HEK293T (cell line): Measurements from ENCODE around the gene HS6ST1.

Experiments
- ARNT ChIP-seq: fragments of 450-650 bp; IDR thresholded peaks from 2 replicates; pipeline ENCODE4 v1.6.1; 2017; ENCODE audit warnings: mild to moderate bottlenecking
- BHLHE40 ChIP-seq: fragments of 450-650 bp; IDR thresholded peaks from 2 replicates; pipeline ENCODE4 v1.6.1; 2016; ENCODE audit warnings: mild to moderate bottlenecking, moderate library complexity, borderline replicate concordance
- CTBP1 ChIP-seq: fragments of 450-650 bp; IDR thresholded peaks from 2 replicates; pipeline ENCODE4 v1.6.1; 2016; ENCODE audit warnings: borderline replicate concordance
- FOXK2 ChIP-seq: fragments of 450-650 bp; IDR thresholded peaks from 2 replicates; pipeline ENCODE4 v1.6.1; 2016; ENCODE audit warnings: mild to moderate bottlenecking
- FOXM1 ChIP-seq: fragments of 450-650 bp; IDR thresholded peaks from 2 replicates; pipeline ENCODE4 v1.6.1; 2017; ENCODE audit warnings: mild to moderate bottlenecking, borderline replicate concordance
- HDGF ChIP-seq: fragments of 450-650 bp; IDR thresholded peaks from 2 replicates; pipeline ENCODE4 v1.6.1; 2017; ENCODE audit warnings: antibody characterized with exemption, borderline replicate concordance
- NFRKB ChIP-seq: fragments of 450-650 bp; IDR thresholded peaks from 2 replicates; pipeline ENCODE4 v1.6.1; 2016; ENCODE audit warnings: mild to moderate bottlenecking, moderate library complexity
- PKNOX1 ChIP-seq: fragments of 450-650 bp; IDR thresholded peaks from 2 replicates; pipeline ENCODE4 v1.6.1; 2016
- SP1 ChIP-seq: fragments of 450-650 bp; IDR thresholded peaks from 2 replicates; pipeline ENCODE4 v1.6.1; 2017
- SUZ12 ChIP-seq: fragments of 450-650 bp; IDR thresholded peaks from 2 replicates; pipeline ENCODE4 v1.6.1; 2016; ENCODE audit warnings: mild to moderate bottlenecking
- TARDBP ChIP-seq: fragments of 450-650 bp; IDR thresholded peaks from 2 replicates; pipeline ENCODE4 v1.6.1; 2016
- ZNF384 ChIP-seq: fragments of 450-650 bp; IDR thresholded peaks from 2 replicates; pipeline ENCODE4 v1.6.1; 2016

GRCh38 chr2:128286905-128287779 is 31.5 kb downstream of the HS6ST1 start:
- TF ChIP-seq ARNT (no peak), PKNOX1 (no peak), BHLHE40 (no peak), TARDBP (no peak), SUZ12 (no peak), FOXK2 (no peak), NFRKB (no peak), ZNF384 (no peak), SP1 (no peak), HDGF (no peak), FOXM1 (no peak), CTBP1 (no peak)
